GM23338 (cell line): Measurements from ENCODE around the gene PSTK. TPM values are rescaled to one million over a fixed set of nuclear protein-coding genes. Genes with fewer than 3 reads are reported as not detected.

ENCODE experiments used
- ATAC-seq: fragments of 200-7000 bp; cut with Tn5 transposase; 3 replicates; pipeline ENCODE4 v1.9.1; 2020
- DNase-seq: peaks from one replicate; pipeline ENCODE4 v3.0.0-alpha.2; 2015; ENCODE audit warnings: low spot score
- H2AFZ ChIP-seq: fragments of 200-600 bp; sonication (generic); 2 replicates; pipeline ENCODE4 v1.8.0; 2016; ENCODE audit warnings: antibody characterized with exemption, mild to moderate bottlenecking, moderate library complexity
- H3F3A ChIP-seq: fragments of 200-600 bp; sonication (generic); replicated peaks from 2 replicates; pipeline ENCODE4 v1.8.0; 2017; ENCODE audit warnings: antibody characterized with exemption, mixed run types, low read depth
- H3K27ac ChIP-seq: fragments of 200-600 bp; sonication (generic); 2 replicates; pipeline ENCODE4 v1.6.1; 2016; ENCODE audit warnings: low read depth
- H3K27me3 ChIP-seq: fragments of 200-600 bp; sonication (generic); 2 replicates; pipeline ENCODE4 v1.8.0; 2016; ENCODE audit warnings: mild to moderate bottlenecking, mixed run types, moderate library complexity; ENCODE audit not compliant: insufficient read depth
- H3K36me3 ChIP-seq: fragments of 200-600 bp; sonication (generic); 2 replicates; pipeline ENCODE4 v1.8.0; 2016; ENCODE audit warnings: mild to moderate bottlenecking; ENCODE audit not compliant: insufficient read depth
- H3K4me1 ChIP-seq: fragments of 200-600 bp; sonication (generic); 2 replicates; pipeline ENCODE4 v1.8.0; 2016; ENCODE audit warnings: mild to moderate bottlenecking, moderate library complexity; ENCODE audit not compliant: insufficient read depth
- H3K4me2 ChIP-seq: fragments of 200-600 bp; sonication (generic); 2 replicates; pipeline ENCODE4 v1.7.1; 2017; ENCODE audit warnings: mixed run types
- H3K4me3 ChIP-seq: fragments of 200-600 bp; sonication (generic); 2 replicates; pipeline ENCODE4 v1.6.1; 2016; ENCODE audit warnings: mixed run types
- H3K79me2 ChIP-seq: fragments of 200-600 bp; sonication (generic); replicated peaks from 2 replicates; pipeline ENCODE4 v1.8.0; 2017; ENCODE audit warnings: mild to moderate bottlenecking; ENCODE audit not compliant: insufficient read depth
- H3K9me2 ChIP-seq: fragments of 200-600 bp; sonication (generic); 2 replicates; pipeline ENCODE4 v1.8.0; 2017; ENCODE audit not compliant: insufficient read depth
- H4K20me1 ChIP-seq: fragments of 200-600 bp; sonication (generic); replicated peaks from 2 replicates; pipeline ENCODE4 v1.8.0; 2017; ENCODE audit warnings: mild to moderate bottlenecking; ENCODE audit not compliant: insufficient read depth
- H3K27ac Mint-ChIP-seq: 2 replicates; pipeline ENCODE4 v1.8.0; 2020; ENCODE audit warnings: inconsistent platforms, mild to moderate bottlenecking, moderate library complexity, mixed read lengths
- H3K27me3 Mint-ChIP-seq: 3 replicates; pipeline ENCODE4 v1.8.0; 2022; ENCODE audit warnings: low read depth, mild to moderate bottlenecking, moderate library complexity, mixed read lengths, inconsistent platforms; ENCODE audit not compliant: insufficient read depth, poor library complexity
- H3K36me3 Mint-ChIP-seq: 3 replicates; pipeline ENCODE4 v1.8.0; 2021; ENCODE audit warnings: low read depth, mild to moderate bottlenecking, inconsistent platforms, moderate library complexity, mixed read lengths
- H3K4me1 Mint-ChIP-seq: 3 replicates; pipeline ENCODE4 v1.8.0; 2020; ENCODE audit warnings: mild to moderate bottlenecking, inconsistent platforms, mixed read lengths
- H3K4me3 Mint-ChIP-seq: 3 replicates; pipeline ENCODE4 v1.8.0; 2021; ENCODE audit warnings: moderate library complexity, mild to moderate bottlenecking, inconsistent platforms, mixed read lengths
- H3K9me3 Mint-ChIP-seq: 3 replicates; pipeline ENCODE4 v1.8.0; 2020; ENCODE audit warnings: moderate library complexity, mild to moderate bottlenecking, inconsistent platforms, mixed read lengths
- CREB1 ChIP-seq: fragments of 250-450 bp; sonication (Bioruptor Pico); IDR thresholded peaks from 2 replicates; pipeline ENCODE4 v1.5.0; 2020; ENCODE audit warnings: low read depth, mild to moderate bottlenecking, moderate library complexity
- EZH2 ChIP-seq: fragments of 200-600 bp; sonication (generic); IDR thresholded peaks from one replicate; pipeline ENCODE4 v1.8.0; 2017; ENCODE audit warnings: antibody characterized with exemption, mild to moderate bottlenecking, low read depth; ENCODE audit not compliant: unreplicated experiment
- EZH2phosphoT487 ChIP-seq: fragments of 200-600 bp; sonication (generic); IDR thresholded peaks from one replicate; pipeline ENCODE4 v1.8.1; 2018; ENCODE audit warnings: antibody characterized with exemption; ENCODE audit not compliant: unreplicated experiment
- JUNB ChIP-seq: IDR thresholded peaks from one replicate; pipeline ENCODE4 v1.6.1; 2016; ENCODE audit warnings: antibody characterized with exemption; ENCODE audit not compliant: unreplicated experiment
- NANOG ChIP-seq: IDR thresholded peaks from 2 replicates; pipeline ENCODE4 v1.6.1; 2016; ENCODE audit warnings: antibody characterized with exemption, borderline replicate concordance
- STAT1 ChIP-seq: IDR thresholded peaks from one replicate; pipeline ENCODE4 v1.6.1; 2016; ENCODE audit warnings: antibody characterized with exemption; ENCODE audit not compliant: unreplicated experiment
- ZNF331 ChIP-seq: fragments of 250-450 bp; sonication (Bioruptor Pico); IDR thresholded peaks from 2 replicates; pipeline ENCODE4 v1.5.0; 2020; ENCODE audit warnings: low read depth, mild to moderate bottlenecking, moderate library complexity
- long read RNA-seq: library from polyadenylated mRNA; unstranded; transcript quantifications from one replicate; pipeline ENCODE4 v2.0.0, GENCODE V29; 2020; ENCODE audit not compliant: unreplicated experiment
- polyA plus RNA-seq: library from polyadenylated mRNA; unstranded; fragments of >200 nt; fragmentation: Nextera tagmentation; extraction: Ambion mirVana; gene quantifications from 2 replicates; pipeline ENCODE4 v1.2.1, GENCODE V29; 2016
- total RNA-seq: library from RNA; depleted of rRNA; stranded (reverse); fragments of >200 nt; shearing (Covaris generic); gene quantifications from 2 replicates; pipeline ENCODE4 v1.2.3, GENCODE V29; 2014; rRNA removed
- TF ChIP-seq, protein P1 (sequence below): IDR thresholded peaks from one replicate; pipeline ENCODE4 v1.6.1; 2018; ENCODE audit warnings: antibody characterized with exemption; ENCODE audit not compliant: unreplicated experiment
- TF ChIP-seq, protein P2 (sequence below): fragments of 250-450 bp; sonication (Bioruptor Pico); IDR thresholded peaks from 2 replicates; pipeline ENCODE4 v1.5.0; 2020; ENCODE audit warnings: mild to moderate bottlenecking, moderate library complexity
- TF ChIP-seq, protein P3 (sequence below), 2 experiments: fragments of 200-600 bp in 1 of 2; sonication (generic) in 1 of 2; conservative IDR thresholded peaks; 2 replicates each; pipeline versions ENCODE4 v1.5.1 to v1.6.1; 2016 to 2017; ENCODE audit warnings: antibody characterized with exemption in 2 of 2, low read depth in 2 of 2, mild to moderate bottlenecking in 2 of 2, moderate library complexity in 1 of 2
- TF ChIP-seq, protein P4 (sequence below): IDR thresholded peaks from 2 replicates; pipeline ENCODE4 v1.6.1; 2016; ENCODE audit warnings: antibody characterized with exemption

PSTK gene, protein sequence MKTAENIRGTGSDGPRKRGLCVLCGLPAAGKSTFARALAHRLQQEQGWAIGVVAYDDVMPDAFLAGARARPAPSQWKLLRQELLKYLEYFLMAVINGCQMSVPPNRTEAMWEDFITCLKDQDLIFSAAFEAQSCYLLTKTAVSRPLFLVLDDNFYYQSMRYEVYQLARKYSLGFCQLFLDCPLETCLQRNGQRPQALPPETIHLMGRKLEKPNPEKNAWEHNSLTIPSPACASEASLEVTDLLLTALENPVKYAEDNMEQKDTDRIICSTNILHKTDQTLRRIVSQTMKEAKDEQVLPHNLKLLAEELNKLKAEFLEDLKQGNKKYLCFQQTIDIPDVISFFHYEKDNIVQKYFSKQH
- total RNA-seq: 2.3 and 4.8 TPM in 2 replicates
- 9.3 and 9.9 TPM in 2 replicates for polyA plus RNA-seq
- long read RNA-seq, partial matches to known transcripts: 0 of 12 reads
- long read RNA-seq, other reads (novel, unspliced or antisense): 6 of 12 reads

DNA sequence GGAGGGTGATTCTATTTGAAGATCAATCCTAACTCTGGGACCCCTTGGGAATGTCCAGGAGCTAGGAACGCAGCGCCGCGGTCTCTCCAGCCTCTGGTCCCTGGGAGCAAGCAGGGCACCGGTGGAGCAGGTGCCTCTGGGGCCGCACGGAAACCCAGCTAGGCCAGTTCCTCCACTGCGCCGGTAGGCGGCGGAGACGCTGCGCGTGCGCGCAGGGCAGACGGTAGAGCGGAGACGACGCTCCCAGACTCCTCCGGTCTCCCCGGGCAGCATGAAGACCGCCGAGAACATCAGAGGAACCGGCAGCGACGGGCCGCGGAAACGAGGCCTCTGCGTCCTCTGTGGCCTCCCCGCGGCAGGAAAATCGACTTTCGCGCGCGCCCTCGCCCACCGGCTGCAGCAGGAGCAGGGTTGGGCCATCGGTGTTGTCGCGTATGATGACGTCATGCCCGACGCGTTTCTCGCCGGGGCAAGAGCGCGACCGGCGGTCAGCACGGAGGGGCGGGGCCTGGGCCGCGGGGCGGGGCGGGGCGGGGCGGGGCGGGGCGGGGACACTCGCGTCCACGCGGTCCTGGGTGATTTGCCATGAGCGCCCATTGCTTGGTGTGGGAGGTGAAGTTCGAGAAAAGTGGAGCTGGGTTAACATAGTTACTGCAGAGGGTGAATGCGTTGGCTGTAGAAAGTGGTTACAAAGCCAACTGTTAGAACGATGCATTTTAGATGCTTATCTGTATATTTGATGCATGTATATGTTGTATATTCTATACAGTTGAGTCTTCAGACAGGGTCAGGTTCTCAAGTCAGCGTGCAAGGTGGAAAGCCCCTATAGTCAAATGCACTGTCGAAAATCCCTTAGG, at the start of gene PSTK:
TSS of gene PSTK (plus strand) at position 193 of the 857 bp plus-strand sequence. CDS start at position 272, 79 bp downstream.
- H3K36me3 Mint-ChIP-seq: peaks cover 5% of the 10 kb centered on the region; the same call in 2 of the 3 replicates
- DNase-seq (peak; percentile 90), ATAC-seq (peak; percentile 97)
- H3K9me2 ChIP-seq: no peaks in the 10 kb centered on the region
- peaks cover 4% of the 10 kb centered on the region for H3F3A ChIP-seq
- no peaks in the 10 kb centered on the region for H3K9me3 Mint-ChIP-seq
- peak within 1 kb of the TSS; percentile 90 for H3K4me2 ChIP-seq
- H3K4me3 Mint-ChIP-seq: peak within 1 kb of the TSS; percentile 84
- H3K79me2 ChIP-seq: no peaks in the 10 kb centered on the region
- no peaks in the 10 kb centered on the region for H3K36me3 ChIP-seq
- H3K4me3 ChIP-seq: peak within 1 kb of the TSS; percentile 86
- H3K4me1 ChIP-seq: 0 out of 2 replicates have a peak, but pooled peaks cover 3% of the 10 kb centered on the region
- peak within 1 kb of the TSS; percentile 90 for H2AFZ ChIP-seq
- peaks cover 8% of the 10 kb centered on the region for H3K27me3 Mint-ChIP-seq
- no peaks in the 10 kb centered on the region; the same call in 1 of the 2 replicates for H4K20me1 ChIP-seq
- H3K4me1 Mint-ChIP-seq: peaks cover 9% of the 10 kb centered on the region
- H3K27me3 ChIP-seq: no peaks in the 10 kb centered on the region
- H3K27ac Mint-ChIP-seq: peak within 1 kb of the TSS; percentile 97
- H3K27ac ChIP-seq: peak within 1 kb of the TSS; percentile 98
- TF ChIP-seq, protein P1, sequence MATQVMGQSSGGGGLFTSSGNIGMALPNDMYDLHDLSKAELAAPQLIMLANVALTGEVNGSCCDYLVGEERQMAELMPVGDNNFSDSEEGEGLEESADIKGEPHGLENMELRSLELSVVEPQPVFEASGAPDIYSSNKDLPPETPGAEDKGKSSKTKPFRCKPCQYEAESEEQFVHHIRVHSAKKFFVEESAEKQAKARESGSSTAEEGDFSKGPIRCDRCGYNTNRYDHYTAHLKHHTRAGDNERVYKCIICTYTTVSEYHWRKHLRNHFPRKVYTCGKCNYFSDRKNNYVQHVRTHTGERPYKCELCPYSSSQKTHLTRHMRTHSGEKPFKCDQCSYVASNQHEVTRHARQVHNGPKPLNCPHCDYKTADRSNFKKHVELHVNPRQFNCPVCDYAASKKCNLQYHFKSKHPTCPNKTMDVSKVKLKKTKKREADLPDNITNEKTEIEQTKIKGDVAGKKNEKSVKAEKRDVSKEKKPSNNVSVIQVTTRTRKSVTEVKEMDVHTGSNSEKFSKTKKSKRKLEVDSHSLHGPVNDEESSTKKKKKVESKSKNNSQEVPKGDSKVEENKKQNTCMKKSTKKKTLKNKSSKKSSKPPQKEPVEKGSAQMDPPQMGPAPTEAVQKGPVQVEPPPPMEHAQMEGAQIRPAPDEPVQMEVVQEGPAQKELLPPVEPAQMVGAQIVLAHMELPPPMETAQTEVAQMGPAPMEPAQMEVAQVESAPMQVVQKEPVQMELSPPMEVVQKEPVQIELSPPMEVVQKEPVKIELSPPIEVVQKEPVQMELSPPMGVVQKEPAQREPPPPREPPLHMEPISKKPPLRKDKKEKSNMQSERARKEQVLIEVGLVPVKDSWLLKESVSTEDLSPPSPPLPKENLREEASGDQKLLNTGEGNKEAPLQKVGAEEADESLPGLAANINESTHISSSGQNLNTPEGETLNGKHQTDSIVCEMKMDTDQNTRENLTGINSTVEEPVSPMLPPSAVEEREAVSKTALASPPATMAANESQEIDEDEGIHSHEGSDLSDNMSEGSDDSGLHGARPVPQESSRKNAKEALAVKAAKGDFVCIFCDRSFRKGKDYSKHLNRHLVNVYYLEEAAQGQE: no peak
- no peak for TF ChIP-seq STAT1
- TF ChIP-seq ZNF331 (CRISPR knock-in tag): no peak
- TF ChIP-seq, protein P2, sequence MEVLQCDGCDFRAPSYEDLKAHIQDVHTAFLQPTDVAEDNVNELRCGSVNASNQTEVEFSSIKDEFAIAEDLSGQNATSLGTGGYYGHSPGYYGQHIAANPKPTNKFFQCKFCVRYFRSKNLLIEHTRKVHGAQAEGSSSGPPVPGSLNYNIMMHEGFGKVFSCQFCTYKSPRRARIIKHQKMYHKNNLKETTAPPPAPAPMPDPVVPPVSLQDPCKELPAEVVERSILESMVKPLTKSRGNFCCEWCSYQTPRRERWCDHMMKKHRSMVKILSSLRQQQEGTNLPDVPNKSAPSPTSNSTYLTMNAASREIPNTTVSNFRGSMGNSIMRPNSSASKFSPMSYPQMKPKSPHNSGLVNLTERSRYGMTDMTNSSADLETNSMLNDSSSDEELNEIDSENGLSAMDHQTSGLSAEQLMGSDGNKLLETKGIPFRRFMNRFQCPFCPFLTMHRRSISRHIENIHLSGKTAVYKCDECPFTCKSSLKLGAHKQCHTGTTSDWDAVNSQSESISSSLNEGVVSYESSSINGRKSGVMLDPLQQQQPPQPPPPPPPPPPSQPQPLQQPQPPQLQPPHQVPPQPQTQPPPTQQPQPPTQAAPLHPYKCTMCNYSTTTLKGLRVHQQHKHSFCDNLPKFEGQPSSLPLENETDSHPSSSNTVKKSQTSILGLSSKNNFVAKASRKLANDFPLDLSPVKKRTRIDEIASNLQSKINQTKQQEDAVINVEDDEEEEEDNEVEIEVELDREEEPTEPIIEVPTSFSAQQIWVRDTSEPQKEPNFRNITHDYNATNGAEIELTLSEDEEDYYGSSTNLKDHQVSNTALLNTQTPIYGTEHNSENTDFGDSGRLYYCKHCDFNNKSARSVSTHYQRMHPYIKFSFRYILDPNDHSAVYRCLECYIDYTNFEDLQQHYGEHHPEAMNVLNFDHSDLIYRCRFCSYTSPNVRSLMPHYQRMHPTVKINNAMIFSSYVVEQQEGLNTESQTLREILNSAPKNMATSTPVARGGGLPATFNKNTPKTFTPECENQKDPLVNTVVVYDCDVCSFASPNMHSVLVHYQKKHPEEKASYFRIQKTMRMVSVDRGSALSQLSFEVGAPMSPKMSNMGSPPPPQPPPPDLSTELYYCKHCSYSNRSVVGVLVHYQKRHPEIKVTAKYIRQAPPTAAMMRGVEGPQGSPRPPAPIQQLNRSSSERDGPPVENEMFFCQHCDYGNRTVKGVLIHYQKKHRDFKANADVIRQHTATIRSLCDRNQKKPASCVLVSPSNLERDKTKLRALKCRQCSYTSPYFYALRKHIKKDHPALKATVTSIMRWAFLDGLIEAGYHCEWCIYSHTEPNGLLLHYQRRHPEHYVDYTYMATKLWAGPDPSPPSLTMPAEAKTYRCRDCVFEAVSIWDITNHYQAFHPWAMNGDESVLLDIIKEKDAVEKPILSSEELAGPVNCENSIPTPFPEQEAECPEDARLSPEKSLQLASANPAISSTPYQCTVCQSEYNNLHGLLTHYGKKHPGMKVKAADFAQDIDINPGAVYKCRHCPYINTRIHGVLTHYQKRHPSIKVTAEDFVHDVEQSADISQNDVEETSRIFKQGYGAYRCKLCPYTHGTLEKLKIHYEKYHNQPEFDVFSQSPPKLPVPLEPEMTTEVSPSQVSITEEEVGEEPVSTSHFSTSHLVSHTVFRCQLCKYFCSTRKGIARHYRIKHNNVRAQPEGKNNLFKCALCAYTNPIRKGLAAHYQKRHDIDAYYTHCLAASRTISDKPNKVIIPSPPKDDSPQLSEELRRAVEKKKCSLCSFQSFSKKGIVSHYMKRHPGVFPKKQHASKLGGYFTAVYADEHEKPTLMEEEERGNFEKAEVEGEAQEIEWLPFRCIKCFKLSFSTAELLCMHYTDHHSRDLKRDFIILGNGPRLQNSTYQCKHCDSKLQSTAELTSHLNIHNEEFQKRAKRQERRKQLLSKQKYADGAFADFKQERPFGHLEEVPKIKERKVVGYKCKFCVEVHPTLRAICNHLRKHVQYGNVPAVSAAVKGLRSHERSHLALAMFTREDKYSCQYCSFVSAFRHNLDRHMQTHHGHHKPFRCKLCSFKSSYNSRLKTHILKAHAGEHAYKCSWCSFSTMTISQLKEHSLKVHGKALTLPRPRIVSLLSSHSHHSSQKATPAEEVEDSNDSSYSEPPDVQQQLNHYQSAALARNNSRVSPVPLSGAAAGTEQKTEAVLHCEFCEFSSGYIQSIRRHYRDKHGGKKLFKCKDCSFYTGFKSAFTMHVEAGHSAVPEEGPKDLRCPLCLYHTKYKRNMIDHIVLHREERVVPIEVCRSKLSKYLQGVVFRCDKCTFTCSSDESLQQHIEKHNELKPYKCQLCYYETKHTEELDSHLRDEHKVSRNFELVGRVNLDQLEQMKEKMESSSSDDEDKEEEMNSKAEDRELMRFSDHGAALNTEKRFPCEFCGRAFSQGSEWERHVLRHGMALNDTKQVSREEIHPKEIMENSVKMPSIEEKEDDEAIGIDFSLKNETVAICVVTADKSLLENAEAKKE (CRISPR knock-in tag): no peak
- TF ChIP-seq, protein P3, sequence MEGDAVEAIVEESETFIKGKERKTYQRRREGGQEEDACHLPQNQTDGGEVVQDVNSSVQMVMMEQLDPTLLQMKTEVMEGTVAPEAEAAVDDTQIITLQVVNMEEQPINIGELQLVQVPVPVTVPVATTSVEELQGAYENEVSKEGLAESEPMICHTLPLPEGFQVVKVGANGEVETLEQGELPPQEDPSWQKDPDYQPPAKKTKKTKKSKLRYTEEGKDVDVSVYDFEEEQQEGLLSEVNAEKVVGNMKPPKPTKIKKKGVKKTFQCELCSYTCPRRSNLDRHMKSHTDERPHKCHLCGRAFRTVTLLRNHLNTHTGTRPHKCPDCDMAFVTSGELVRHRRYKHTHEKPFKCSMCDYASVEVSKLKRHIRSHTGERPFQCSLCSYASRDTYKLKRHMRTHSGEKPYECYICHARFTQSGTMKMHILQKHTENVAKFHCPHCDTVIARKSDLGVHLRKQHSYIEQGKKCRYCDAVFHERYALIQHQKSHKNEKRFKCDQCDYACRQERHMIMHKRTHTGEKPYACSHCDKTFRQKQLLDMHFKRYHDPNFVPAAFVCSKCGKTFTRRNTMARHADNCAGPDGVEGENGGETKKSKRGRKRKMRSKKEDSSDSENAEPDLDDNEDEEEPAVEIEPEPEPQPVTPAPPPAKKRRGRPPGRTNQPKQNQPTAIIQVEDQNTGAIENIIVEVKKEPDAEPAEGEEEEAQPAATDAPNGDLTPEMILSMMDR (conservative IDR thresholded peaks at IDR 0.05; ENCODE audit: low read depth in 2 of 2): peak; percentile 66 to 75
- TF ChIP-seq, protein P4, sequence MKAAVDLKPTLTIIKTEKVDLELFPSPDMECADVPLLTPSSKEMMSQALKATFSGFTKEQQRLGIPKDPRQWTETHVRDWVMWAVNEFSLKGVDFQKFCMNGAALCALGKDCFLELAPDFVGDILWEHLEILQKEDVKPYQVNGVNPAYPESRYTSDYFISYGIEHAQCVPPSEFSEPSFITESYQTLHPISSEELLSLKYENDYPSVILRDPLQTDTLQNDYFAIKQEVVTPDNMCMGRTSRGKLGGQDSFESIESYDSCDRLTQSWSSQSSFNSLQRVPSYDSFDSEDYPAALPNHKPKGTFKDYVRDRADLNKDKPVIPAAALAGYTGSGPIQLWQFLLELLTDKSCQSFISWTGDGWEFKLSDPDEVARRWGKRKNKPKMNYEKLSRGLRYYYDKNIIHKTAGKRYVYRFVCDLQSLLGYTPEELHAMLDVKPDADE: peak; percentile 57
- peak; percentile 98 for TF ChIP-seq CREB1 (CRISPR knock-in tag)
- TF ChIP-seq EZH2phosphoT487: no peak
- TF ChIP-seq EZH2: no peak
- TF ChIP-seq JUNB: no peak
- no peak for TF ChIP-seq NANOG
